GM19468 (cell line): ENCODE results near the gene DDX31.
"Not testable (repeated sequence)": the region's sequence is repeated elsewhere in the genome, so short reads cannot be mapped to it uniquely, and the experiment has no call there.

Experiments
- ATAC-seq: cut with Tn5 transposase; IDR thresholded peaks from one replicate; pipeline ENCODE4 v1.9.1; 2021; ENCODE audit warnings: mild to moderate bottlenecking, moderate library complexity, moderate number of reproducible peaks; ENCODE audit not compliant: unreplicated experiment; ENCODE audit errors: extremely low read depth

DDX31 gene

GRCh38 chr9:132583584-132584304 lies 86.0 kb downstream of the DDX31 start:
- no peak for ATAC-seq

- no peak for ATAC-seq
Measured at GRCh38 chr9:132582786-132583583, 86.8 kb downstream of the DDX31 start.

- ATAC-seq: no peak
Measured at GRCh38 chr9:132582276-132582785, 87.5 kb downstream of the DDX31 start, which contains the start of gene BARHL1. BARHL1 (plus strand) TSS chr9:132582606; CDS start chr9:132582798, 192 bp downstream.

GRCh38 chr9:132579427-132579798 lies 90.4 kb downstream of the DDX31 start:
- ATAC-seq: no peak

- no peak for ATAC-seq
Measured at GRCh38 chr9:132578367-132578932, 91.3 kb downstream of the DDX31 start.

- ATAC-seq: no peak
Measured at GRCh38 chr9:132577119-132577518, 92.7 kb downstream of the DDX31 start.

GRCh38 chr9:132575811-132576210 lies 94.0 kb downstream of the DDX31 start:
- no peak for ATAC-seq

GRCh38 chr9:132575005-132575609 lies 94.7 kb downstream of the DDX31 start:
- ATAC-seq: no peak

GRCh38 chr9:132572921-132573320 lies 96.9 kb downstream of the DDX31 start:
- ATAC-seq: no peak

- ATAC-seq: no peak
Measured at GRCh38 chr9:132571806-132572600, 97.8 kb downstream of the DDX31 start.

- ATAC-seq: not testable (repeated sequence)
Measured at GRCh38 chr9:132568787-132569186, 101.0 kb downstream of the DDX31 start.

GRCh38 chr9:132564526-132564925 lies 105.3 kb downstream of the DDX31 start:
- ATAC-seq: no peak

GRCh38 chr9:132562306-132562573 lies 107.5 kb downstream of the DDX31 start:
- ATAC-seq: no peak

- ATAC-seq: no peak
Measured at GRCh38 chr9:132560616-132561202, 109.1 kb downstream of the DDX31 start.

- no peak for ATAC-seq
Measured at GRCh38 chr9:132559711-132560110, 110.1 kb downstream of the DDX31 start.

GRCh38 chr9:132557159-132557558 lies 112.6 kb downstream of the DDX31 start:
- ATAC-seq: no peak

- no peak for ATAC-seq
Measured at GRCh38 chr9:132556714-132557113, 113.1 kb downstream of the DDX31 start.

GRCh38 chr9:132556235-132556634 lies 113.5 kb downstream of the DDX31 start:
- no peak for ATAC-seq

GRCh38 chr9:132555528-132555927 lies 114.3 kb downstream of the DDX31 start:
- no peak for ATAC-seq

GRCh38 chr9:132554755-132555154 lies 115.0 kb downstream of the DDX31 start:
- ATAC-seq: no peak
